ENCODE data around the gene GNAI3. TPM values are rescaled to one million over a fixed set of nuclear protein-coding genes. Genes with fewer than 3 reads are reported as not detected.

GNAI3 gene
- total RNA-seq, 1 experiment from 2014 or later, result 6.8 TPM

DNA sequence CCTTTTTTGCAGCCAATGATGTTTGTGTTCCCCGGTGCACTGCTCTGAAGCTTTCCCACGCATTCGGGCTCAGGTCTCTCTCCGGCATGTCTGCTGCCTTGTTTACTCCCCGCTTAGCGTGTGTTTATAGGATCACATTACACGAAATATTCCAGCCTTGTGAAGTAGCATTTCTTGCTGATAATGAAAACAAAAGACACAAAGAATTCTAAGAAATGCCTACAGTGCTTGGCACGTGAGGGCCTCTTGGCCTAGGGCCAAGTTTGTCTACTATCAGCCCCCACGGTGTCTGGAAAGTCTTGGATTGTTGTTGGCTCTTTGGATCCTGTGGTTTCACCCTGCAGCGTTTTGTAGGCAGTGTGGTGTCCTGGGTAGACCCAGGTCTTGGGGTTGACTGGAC is 96.3 kb downstream of the GNAI3 start:
- H4K20me1 ChIP-seq (ENCODE audit: low read length), result no peaks in the 10 kb centered on the region
- ATAC-seq, result no peak
- TF ChIP-seq, protein P1, sequence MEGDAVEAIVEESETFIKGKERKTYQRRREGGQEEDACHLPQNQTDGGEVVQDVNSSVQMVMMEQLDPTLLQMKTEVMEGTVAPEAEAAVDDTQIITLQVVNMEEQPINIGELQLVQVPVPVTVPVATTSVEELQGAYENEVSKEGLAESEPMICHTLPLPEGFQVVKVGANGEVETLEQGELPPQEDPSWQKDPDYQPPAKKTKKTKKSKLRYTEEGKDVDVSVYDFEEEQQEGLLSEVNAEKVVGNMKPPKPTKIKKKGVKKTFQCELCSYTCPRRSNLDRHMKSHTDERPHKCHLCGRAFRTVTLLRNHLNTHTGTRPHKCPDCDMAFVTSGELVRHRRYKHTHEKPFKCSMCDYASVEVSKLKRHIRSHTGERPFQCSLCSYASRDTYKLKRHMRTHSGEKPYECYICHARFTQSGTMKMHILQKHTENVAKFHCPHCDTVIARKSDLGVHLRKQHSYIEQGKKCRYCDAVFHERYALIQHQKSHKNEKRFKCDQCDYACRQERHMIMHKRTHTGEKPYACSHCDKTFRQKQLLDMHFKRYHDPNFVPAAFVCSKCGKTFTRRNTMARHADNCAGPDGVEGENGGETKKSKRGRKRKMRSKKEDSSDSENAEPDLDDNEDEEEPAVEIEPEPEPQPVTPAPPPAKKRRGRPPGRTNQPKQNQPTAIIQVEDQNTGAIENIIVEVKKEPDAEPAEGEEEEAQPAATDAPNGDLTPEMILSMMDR (conservative IDR thresholded peaks at IDR 0.05; ENCODE audit: low read depth, low read length), result no peak
- TF ChIP-seq EZH2 (IDR thresholded peaks at IDR 0.05; ENCODE audit: low read length, unreplicated experiment) (no peak), EZH2phosphoT487 (IDR thresholded peaks at IDR 0.05; ENCODE audit: borderline replicate concordance, low read length) (no peak)
- H3K4me3 ChIP-seq (ENCODE audit: low read length), result no peak overlapping the region
- no peak overlapping the region for H3K27ac ChIP-seq (ENCODE audit: low read length)
- H3K9me2 ChIP-seq (replicated peaks; ENCODE audit: low read length), result no peaks in the 10 kb centered on the region
- POLR2A ChIA-PET (ENCODE audit: unreplicated experiment), result no interaction called here
- H3F3A ChIP-seq (ENCODE audit: low read length, unreplicated experiment), result no peaks in the 10 kb centered on the region
- H2AFZ ChIP-seq (ENCODE audit: low read length), result no peak overlapping the region
- peaks cover 9% of the 10 kb centered on the region for H3K4me1 ChIP-seq (ENCODE audit: insufficient read depth, low read length)
- no peaks in the 10 kb centered on the region for H3K9me3 ChIP-seq (ENCODE audit: low read length)
- no peak overlapping the region for H3K9ac ChIP-seq (ENCODE audit: low read length)
- H3K79me2 ChIP-seq (ENCODE audit: low read length), result no peaks in the 10 kb centered on the region
- CTCF ChIA-PET, result no interaction called here
- no peaks in the 10 kb centered on the region for H3K36me3 ChIP-seq (ENCODE audit: low read depth, low read length)
- H3K4me2 ChIP-seq (ENCODE audit: low read length), result no peak overlapping the region
- BruUV-seq (replicated peaks), result no TSS peak
- intact Hi-C loops (cut with micrococcal nuclease), result no loop called here
- H3K27me3 ChIP-seq (ENCODE audit: low read length), result no peaks in the 10 kb centered on the region
- no peak for DNase-seq

DNA sequence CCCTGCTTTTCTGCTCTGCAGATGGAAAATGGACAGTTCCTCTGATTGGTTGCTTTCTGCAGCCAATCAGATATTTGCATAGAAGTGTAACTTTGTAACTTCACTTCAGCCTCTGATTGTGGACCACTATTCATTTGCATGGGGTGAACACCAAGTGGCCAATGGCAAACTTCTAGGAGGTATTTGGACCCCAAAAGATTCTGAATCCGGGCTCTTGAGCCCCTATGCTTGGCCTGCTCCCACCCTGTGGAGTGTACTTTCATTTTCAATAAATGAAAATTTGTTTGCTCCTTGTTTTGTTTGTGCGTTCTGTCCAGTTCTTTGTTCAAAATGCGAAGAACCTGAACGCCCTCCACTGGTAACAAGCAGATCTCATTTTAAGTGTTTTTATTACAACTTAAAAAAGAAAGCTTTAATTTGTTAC is 101.1 kb downstream of the GNAI3 start:
- Histone ChIP-seq H3K9me3 (ENCODE audit: low read length) (no peaks in the 10 kb centered on the region), H3K4me3 (ENCODE audit: low read length) (peak overlapping the region; percentile 66), H3K27ac (ENCODE audit: low read length) (no peak overlapping the region), H3K9ac (ENCODE audit: low read length) (no peak overlapping the region), H2AFZ (ENCODE audit: low read length) (peak overlapping the region; percentile 80), H4K20me1 (ENCODE audit: low read length) (no peaks in the 10 kb centered on the region), H3K27me3 (ENCODE audit: low read length) (no peaks in the 10 kb centered on the region), H3F3A (ENCODE audit: low read length, unreplicated experiment) (no peaks in the 10 kb centered on the region), H3K4me2 (ENCODE audit: low read length) (peak overlapping the region; percentile 83), H3K4me1 (ENCODE audit: insufficient read depth, low read length) (peaks cover 35% of the 10 kb centered on the region), H3K36me3 (ENCODE audit: low read depth, low read length) (no peaks in the 10 kb centered on the region), H3K9me2 (replicated peaks; ENCODE audit: low read length) (no peaks in the 10 kb centered on the region), H3K79me2 (ENCODE audit: low read length) (no peaks in the 10 kb centered on the region)
- TF ChIP-seq, protein P1 (conservative IDR thresholded peaks at IDR 0.05; ENCODE audit: low read depth, low read length), result peak; percentile 63
- no peak for TF ChIP-seq EZH2 (IDR thresholded peaks at IDR 0.05; ENCODE audit: low read length, unreplicated experiment)
- BruUV-seq (replicated peaks), result no TSS peak
- DNase-seq, result peak; percentile 37
- ATAC-seq, result peak; percentile 48
- intact Hi-C loops (cut with micrococcal nuclease), result loop anchor here (1.0 kb wide), 1 partner anchor 103 kb away; no protein-coding TSS in a partner anchor
- POLR2A ChIA-PET (ENCODE audit: unreplicated experiment), result interaction anchor here (0.6 kb wide), 1 partner anchor 29 kb away, joined by 4 read pairs; no protein-coding TSS in a partner anchor
- CTCF ChIA-PET, result interaction anchor here (0.6 to 4.6 kb wide), 6 partner anchors 9 to 335 kb away, joined by 3 to 31 read pairs (median 5); partner anchors contain the start of genes AHCYL1 and AMIGO1

DNA sequence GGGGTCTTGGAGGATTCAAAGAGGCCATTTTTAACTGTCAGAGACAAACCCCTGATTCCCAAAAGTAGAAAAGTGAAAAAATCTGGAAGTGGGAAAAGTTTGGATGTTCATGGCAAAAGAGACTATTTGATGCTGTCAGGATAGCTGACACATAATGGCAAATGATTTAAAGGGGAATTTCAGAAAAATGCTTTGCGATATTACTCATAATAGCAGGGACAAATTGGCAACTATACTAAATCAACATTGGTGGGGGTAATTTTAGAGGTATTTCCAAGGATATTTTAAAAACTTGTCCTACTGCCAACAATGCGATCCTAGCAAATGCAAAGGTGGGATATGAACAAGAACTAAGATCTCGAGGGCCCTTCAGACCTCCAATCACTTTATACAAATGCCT is 102.2 kb downstream of the GNAI3 start:
- no peaks in the 10 kb centered on the region for H3K27me3 ChIP-seq (ENCODE audit: low read length)
- BruUV-seq (replicated peaks), result no TSS peak
- peak overlapping the region; percentile 83 for H3K4me2 ChIP-seq (ENCODE audit: low read length)
- no peak overlapping the region for H3K9ac ChIP-seq (ENCODE audit: low read length)
- H3K9me3 ChIP-seq (ENCODE audit: low read length), result no peaks in the 10 kb centered on the region
- ChIA-PET CTCF (interaction anchor here (1.1 to 4.6 kb wide), 3 partner anchors 10 to 102 kb away, joined by 5 to 31 read pairs (median 5); partner anchors contain the start of gene GNAI3), POLR2A (ENCODE audit: unreplicated experiment) (interaction anchor here (0.6 kb wide), 1 partner anchor 104 kb away, joined by 4 read pairs; no protein-coding TSS in a partner anchor)
- no peaks in the 10 kb centered on the region for H3K79me2 ChIP-seq (ENCODE audit: low read length)
- no peak overlapping the region for H3K27ac ChIP-seq (ENCODE audit: low read length)
- H3F3A ChIP-seq (ENCODE audit: low read length, unreplicated experiment), result no peaks in the 10 kb centered on the region
- no peaks in the 10 kb centered on the region for H3K9me2 ChIP-seq (replicated peaks; ENCODE audit: low read length)
- peaks cover 40% of the 10 kb centered on the region for H3K4me1 ChIP-seq (ENCODE audit: insufficient read depth, low read length)
- TF ChIP-seq, protein P1 (conservative IDR thresholded peaks at IDR 0.05; ENCODE audit: low read depth, low read length), result no peak
- TF ChIP-seq EZH2 (IDR thresholded peaks at IDR 0.05; ENCODE audit: low read length, unreplicated experiment), result no peak
- TF ChIP-seq EZH2phosphoT487 (IDR thresholded peaks at IDR 0.05; ENCODE audit: borderline replicate concordance, low read length), result no peak
- intact Hi-C loops (cut with micrococcal nuclease), result no loop called here
- H4K20me1 ChIP-seq (ENCODE audit: low read length), result no peaks in the 10 kb centered on the region
- H2AFZ ChIP-seq (ENCODE audit: low read length), result peak overlapping the region; percentile 38; the same call in 1 of the 2 replicates
- peak; percentile 84 for DNase-seq
- 0 out of 2 replicates have a peak, but pooled peaks have one; percentile 34 for ATAC-seq
- H3K36me3 ChIP-seq (ENCODE audit: low read depth, low read length), result no peaks in the 10 kb centered on the region
- no peak overlapping the region for H3K4me3 ChIP-seq (ENCODE audit: low read length)

All from PC-3 (cell line).